H9 (cell line): ENCODE measurements around the gene CCDC141. TPM values are rescaled to one million over a fixed set of nuclear protein-coding genes. Genes with fewer than 3 reads are reported as not detected.

Source experiments
- DNase-seq: peaks from one replicate; pipeline ENCODE4 v3.0.0-alpha.2; 2017
- H2AFZ ChIP-seq: one replicate; pipeline ENCODE4 v1.6.1; 2013; ENCODE audit warnings: mild to moderate bottlenecking, low read length, control low read depth, moderate library complexity
- H2AK5ac ChIP-seq: 2 replicates; pipeline ENCODE4 v1.6.1; 2013; ENCODE audit warnings: low read length, control low read depth, mixed read lengths; ENCODE audit not compliant: insufficient read length
- H2BK120ac ChIP-seq: one replicate; pipeline ENCODE4 v1.6.1; 2013; ENCODE audit warnings: low read depth, mild to moderate bottlenecking, low read length, control low read depth, inconsistent platforms; ENCODE audit not compliant: poor library complexity, severe bottlenecking
- H2BK12ac ChIP-seq: 2 replicates; pipeline ENCODE4 v1.6.1; 2013; ENCODE audit warnings: low read length, control low read depth, mixed read lengths, low read depth; ENCODE audit not compliant: insufficient read length
- H2BK15ac ChIP-seq: 2 replicates; pipeline ENCODE4 v1.6.1; 2013; ENCODE audit warnings: low read depth, low read length, control low read depth
- H2BK20ac ChIP-seq: one replicate; pipeline ENCODE4 v1.6.1; 2013; ENCODE audit warnings: low read depth, mild to moderate bottlenecking, low read length, control low read depth, inconsistent platforms; ENCODE audit not compliant: poor library complexity, severe bottlenecking
- H2BK5ac ChIP-seq: 2 replicates; pipeline ENCODE4 v1.6.1; 2013; ENCODE audit warnings: low read length, control low read depth, mixed read lengths; ENCODE audit not compliant: insufficient read length
- H3K14ac ChIP-seq: 2 replicates; pipeline ENCODE4 v1.6.1; 2013; ENCODE audit warnings: low read length, control low read depth; ENCODE audit not compliant: insufficient read depth
- H3K18ac ChIP-seq: 2 replicates; pipeline ENCODE4 v1.6.1; 2013; ENCODE audit warnings: low read depth, mild to moderate bottlenecking, mixed read lengths, low read length, control low read depth; ENCODE audit not compliant: insufficient read length
- H3K23ac ChIP-seq: 2 replicates; pipeline ENCODE4 v1.6.1; 2013; ENCODE audit warnings: low read length, control low read depth, mixed read lengths, low read depth; ENCODE audit not compliant: insufficient read length
- H3K23me2 ChIP-seq: 2 replicates; pipeline ENCODE4 v1.6.1; 2013; ENCODE audit warnings: low read depth, mild to moderate bottlenecking, mixed read lengths, low read length, control low read depth; ENCODE audit not compliant: insufficient read length, poor library complexity, severe bottlenecking
- H3K27ac ChIP-seq: 2 replicates; pipeline ENCODE4 v1.5.1; 2013; ENCODE audit warnings: low read length, control low read depth, mixed read lengths, low read depth; ENCODE audit not compliant: insufficient read length
- H3K27me3 ChIP-seq: 2 replicates; pipeline ENCODE4 v1.6.1; 2013; ENCODE audit warnings: low read length, control low read depth, inconsistent platforms; ENCODE audit not compliant: insufficient read depth
- H3K4ac ChIP-seq: 2 replicates; pipeline ENCODE4 v1.6.1; 2013; ENCODE audit warnings: low read depth, mild to moderate bottlenecking, control low read depth, inconsistent platforms, low read length, moderate library complexity
- H3K4me1 ChIP-seq: 2 replicates; pipeline ENCODE4 v1.6.1; 2013; ENCODE audit warnings: low read length, control low read depth, inconsistent platforms; ENCODE audit not compliant: insufficient read depth
- H3K4me2 ChIP-seq: 2 replicates; pipeline ENCODE4 v1.6.1; 2013; ENCODE audit warnings: low read length, control low read depth, mixed read lengths; ENCODE audit not compliant: insufficient read length, insufficient read depth
- H3K56ac ChIP-seq: 2 replicates; pipeline ENCODE4 v1.6.1; 2013; ENCODE audit warnings: low read depth, mild to moderate bottlenecking, mixed read lengths, low read length, control low read depth; ENCODE audit not compliant: insufficient read length
- H3K79me1 ChIP-seq: 2 replicates; pipeline ENCODE4 v1.6.1; 2013; ENCODE audit warnings: low read depth, mild to moderate bottlenecking, moderate library complexity, low read length, control low read depth, inconsistent platforms; ENCODE audit not compliant: insufficient read depth, poor library complexity, severe bottlenecking
- H3K79me2 ChIP-seq: 2 replicates; pipeline ENCODE4 v1.6.1; 2013; ENCODE audit warnings: low read length, control low read depth, inconsistent platforms; ENCODE audit not compliant: insufficient read depth
- H3K9ac ChIP-seq: 2 replicates; pipeline ENCODE4 v1.6.1; 2013; ENCODE audit warnings: low read length, control low read depth, mixed read lengths; ENCODE audit not compliant: insufficient read length; ENCODE audit errors: extremely low read depth
- H3K9me3 ChIP-seq: one replicate; pipeline ENCODE4 v1.6.1; 2013; ENCODE audit warnings: low read depth, low read length, inconsistent platforms; ENCODE audit not compliant: control insufficient read depth
- H3T11ph ChIP-seq: one replicate; pipeline ENCODE4 v1.6.1; 2013; ENCODE audit warnings: mild to moderate bottlenecking, low read length, control low read depth, inconsistent platforms
- H4K20me1 ChIP-seq: one replicate; pipeline ENCODE4 v1.6.1; 2013; ENCODE audit not compliant: control insufficient read depth, insufficient read length, insufficient read depth
- H4K5ac ChIP-seq: 2 replicates; pipeline ENCODE4 v1.6.1; 2013; ENCODE audit warnings: low read depth, mild to moderate bottlenecking, mixed read lengths, low read length, control low read depth; ENCODE audit not compliant: insufficient read length
- H4K8ac ChIP-seq: replicated peaks from 2 replicates; pipeline ENCODE4 v1.6.1; 2013; ENCODE audit warnings: low read length, control low read depth, mixed read lengths, low read depth; ENCODE audit not compliant: insufficient read length
- H4K91ac ChIP-seq: 2 replicates; pipeline ENCODE4 v1.6.1; 2013; ENCODE audit warnings: low read depth, mild to moderate bottlenecking, moderate library complexity, mixed read lengths, low read length, control low read depth; ENCODE audit not compliant: insufficient read length
- H3K27ac Mint-ChIP-seq, 3 experiments: 2 replicates in 2 of 3; 3 replicates in 1 of 3; pipeline ENCODE4 v1.8.0; 2020 to 2021; ENCODE audit warnings: mixed read lengths in 3 of 3, mild to moderate bottlenecking in 1 of 3, moderate library complexity in 1 of 3
- H3K27me3 Mint-ChIP-seq: 2 replicates; pipeline ENCODE4 v1.8.0; 2021; ENCODE audit warnings: low read depth, mild to moderate bottlenecking, moderate library complexity, mixed read lengths
- H3K36me3 Mint-ChIP-seq, 3 experiments: 2 replicates in 2 of 3; 3 replicates in 1 of 3; pipeline ENCODE4 v1.8.0; 2020 to 2021; ENCODE audit warnings: low read depth in 3 of 3, mixed read lengths in 3 of 3; ENCODE audit not compliant: insufficient read depth in 1 of 3
- H3K4me1 Mint-ChIP-seq, 2 experiments: 2 replicates each; pipeline ENCODE4 v1.8.0; 2020; ENCODE audit warnings: mixed read lengths in 2 of 2
- H3K4me3 Mint-ChIP-seq, 2 experiments: 2 replicates in 1 of 2; 3 replicates in 1 of 2; pipeline ENCODE4 v1.8.0; 2020 to 2021; ENCODE audit warnings: mild to moderate bottlenecking in 2 of 2, mixed read lengths in 2 of 2, moderate library complexity in 1 of 2
- H3K9me3 Mint-ChIP-seq, 2 experiments: 2 replicates in 1 of 2; 3 replicates in 1 of 2; pipeline ENCODE4 v1.8.0; 2020; ENCODE audit warnings: mild to moderate bottlenecking in 2 of 2, mixed read lengths in 2 of 2, moderate library complexity in 1 of 2
- CTCF ChIP-seq: fragments of 200-600 bp; sonication (generic); conservative IDR thresholded peaks from 3 replicates; pipeline ENCODE4 v1.8.0; 2021; ENCODE audit warnings: antibody characterized with exemption, mild to moderate bottlenecking
- total RNA-seq: library from RNA; stranded (reverse); gene quantifications from 2 replicates; pipeline ENCODE4 v1.2.1, GENCODE V29; 2021

The CCDC141 gene
- total RNA-seq, 1 experiment from 2014 or later = 1.0 TPM

GRCh38 chr2:178899656-178900055 is 150.3 kb downstream of the CCDC141 start:
- TF ChIP-seq CTCF = no peak
- Histone ChIP-seq H3K14ac (no peak overlapping the region), H3T11ph (no peak overlapping the region), H3K27me3 (no peaks in the 10 kb centered on the region), H3K9ac (no peak overlapping the region), H2BK15ac (no peak overlapping the region), H3K4ac (no peak overlapping the region), H2BK12ac (no peak overlapping the region), H3K18ac (no peak overlapping the region), H3K79me1 (no peaks in the 10 kb centered on the region), H3K56ac (no peak overlapping the region), H2BK20ac (no peak overlapping the region), H2AK5ac (no peak overlapping the region), H4K91ac (no peak overlapping the region), H3K4me2 (no peak overlapping the region), H2BK5ac (no peak overlapping the region), H3K23ac (no peak overlapping the region), H3K9me3 (no peaks in the 10 kb centered on the region), H4K8ac (no peak overlapping the region), H4K5ac (no peak overlapping the region), H3K27ac (no peak overlapping the region), H3K4me1 (no peaks in the 10 kb centered on the region), H3K79me2 (no peaks in the 10 kb centered on the region), H4K20me1 (no peaks in the 10 kb centered on the region), H3K23me2 (no peaks in the 10 kb centered on the region), H2AFZ (no peak overlapping the region), H2BK120ac (no peak overlapping the region)
- Mint-ChIP-seq H3K27me3 (no peaks in the 10 kb centered on the region), H3K9me3 (peaks cover 0 to 2% of the 10 kb centered on the region in 2 experiments; a peak in 1 of 5 replicates), H3K36me3 (peaks cover 0 to 2% (median 0%) of the 10 kb centered on the region in 3 experiments; a peak in 2 of 7 replicates), H3K27ac (no peak overlapping the region), H3K4me1 (no peaks in the 10 kb centered on the region; a peak in 1 of 4 replicates), H3K4me3 (no peak overlapping the region)
- DNase-seq = no peak
